ENCODE measurements around the gene ROCK2. TPM values are rescaled to one million over a fixed set of nuclear protein-coding genes. Genes with fewer than 3 reads are reported as not detected.
A peak's percentile ranks its signal among the peaks of the same experiment; 100 is the strongest.

Gene ROCK2
- total and polyA plus RNA-seq, 2 of the 13 experiments (the other 11 are each of a cell fraction or from before 2014, with no cell fraction given): 38.1 to 119 TPM

DNA sequence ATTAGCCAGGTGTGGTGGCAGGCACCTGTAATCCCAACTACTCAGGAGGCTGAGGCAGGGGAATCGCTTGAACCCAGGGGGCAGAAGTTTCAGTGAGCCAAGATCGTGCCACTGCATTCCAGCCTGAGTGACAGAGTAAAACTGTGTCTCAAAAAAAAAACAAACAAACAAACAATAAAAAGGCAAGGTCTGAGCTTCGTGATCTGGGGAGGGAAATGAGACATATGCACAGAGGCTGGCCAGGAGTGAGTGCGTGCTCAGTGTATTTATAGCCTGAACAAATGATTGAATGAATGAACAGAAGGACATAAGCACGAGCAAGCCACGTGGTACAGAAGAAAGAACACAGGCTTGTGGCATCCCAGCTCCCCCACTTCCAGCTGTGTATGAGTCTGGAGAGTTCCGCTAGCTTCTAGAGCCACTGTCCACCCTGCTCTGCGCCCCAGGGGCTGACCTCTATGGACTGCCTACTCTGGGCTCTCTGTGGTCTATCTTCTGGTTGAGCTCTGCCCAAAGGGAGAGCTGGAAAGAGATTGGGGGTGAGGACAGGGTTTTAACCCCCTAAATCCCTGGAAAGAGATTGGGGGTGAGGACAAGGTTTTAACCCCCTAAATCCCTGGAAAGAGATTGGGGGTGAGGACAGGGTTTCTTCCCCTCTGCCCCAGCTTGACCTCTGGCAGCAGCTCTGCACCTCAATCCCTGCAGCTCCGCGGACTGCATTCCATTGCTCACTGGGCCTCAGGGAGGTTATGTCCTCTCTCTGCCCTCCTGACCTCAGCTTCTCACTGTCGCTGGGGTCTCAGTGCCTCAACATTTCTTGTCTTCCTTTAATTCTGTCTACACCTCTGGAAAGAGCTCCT lies 11.0 kb upstream of the ROCK2 start (continued):
- TF ChIP-seq, protein P1, sequence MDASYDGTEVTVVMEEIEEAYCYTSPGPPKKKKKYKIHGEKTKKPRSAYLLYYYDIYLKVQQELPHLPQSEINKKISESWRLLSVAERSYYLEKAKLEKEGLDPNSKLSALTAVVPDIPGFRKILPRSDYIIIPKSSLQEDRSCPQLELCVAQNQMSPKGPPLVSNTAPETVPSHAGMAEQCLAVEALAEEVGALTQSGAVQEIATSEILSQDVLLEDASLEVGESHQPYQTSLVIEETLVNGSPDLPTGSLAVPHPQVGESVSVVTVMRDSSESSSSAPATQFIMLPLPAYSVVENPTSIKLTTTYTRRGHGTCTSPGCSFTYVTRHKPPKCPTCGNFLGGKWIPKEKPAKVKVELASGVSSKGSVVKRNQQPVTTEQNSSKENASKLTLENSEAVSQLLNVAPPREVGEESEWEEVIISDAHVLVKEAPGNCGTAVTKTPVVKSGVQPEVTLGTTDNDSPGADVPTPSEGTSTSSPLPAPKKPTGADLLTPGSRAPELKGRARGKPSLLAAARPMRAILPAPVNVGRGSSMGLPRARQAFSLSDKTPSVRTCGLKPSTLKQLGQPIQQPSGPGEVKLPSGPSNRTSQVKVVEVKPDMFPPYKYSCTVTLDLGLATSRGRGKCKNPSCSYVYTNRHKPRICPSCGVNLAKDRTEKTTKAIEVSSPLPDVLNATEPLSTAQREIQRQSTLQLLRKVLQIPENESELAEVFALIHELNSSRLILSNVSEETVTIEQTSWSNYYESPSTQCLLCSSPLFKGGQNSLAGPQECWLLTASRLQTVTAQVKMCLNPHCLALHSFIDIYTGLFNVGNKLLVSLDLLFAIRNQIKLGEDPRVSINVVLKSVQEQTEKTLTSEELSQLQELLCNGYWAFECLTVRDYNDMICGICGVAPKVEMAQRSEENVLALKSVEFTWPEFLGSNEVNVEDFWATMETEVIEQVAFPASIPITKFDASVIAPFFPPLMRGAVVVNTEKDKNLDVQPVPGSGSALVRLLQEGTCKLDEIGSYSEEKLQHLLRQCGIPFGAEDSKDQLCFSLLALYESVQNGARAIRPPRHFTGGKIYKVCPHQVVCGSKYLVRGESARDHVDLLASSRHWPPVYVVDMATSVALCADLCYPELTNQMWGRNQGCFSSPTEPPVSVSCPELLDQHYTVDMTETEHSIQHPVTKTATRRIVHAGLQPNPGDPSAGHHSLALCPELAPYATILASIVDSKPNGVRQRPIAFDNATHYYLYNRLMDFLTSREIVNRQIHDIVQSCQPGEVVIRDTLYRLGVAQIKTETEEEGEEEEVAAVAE (CRISPR knock-in tag; IDR thresholded peaks at IDR 0.05; ENCODE audit: borderline replicate concordance): no peak
- TF ChIP-seq ZSCAN20 (CRISPR knock-in tag; IDR thresholded peaks at IDR 0.05; ENCODE audit: borderline replicate concordance) (no peak), PHF20 (CRISPR knock-in tag; IDR thresholded peaks at IDR 0.05) (no peak), CREB1 (IDR thresholded peaks at IDR 0.05) (no peak), CREB1 (CRISPR knock-in tag; IDR thresholded peaks at IDR 0.05) (no peak), ARNT2 (CRISPR knock-in tag; IDR thresholded peaks at IDR 0.05; ENCODE audit: low read depth) (no peak), NBN (conservative IDR thresholded peaks at IDR 0.05) (no peak), FOXK1 (CRISPR knock-in tag; IDR thresholded peaks at IDR 0.05; ENCODE audit: borderline replicate concordance, low read depth) (no peak), NR2F2 (IDR thresholded peaks at IDR 0.05; ENCODE audit: borderline replicate concordance, low read depth) (peak; percentile 91), ZNF337 (CRISPR knock-in tag; IDR thresholded peaks at IDR 0.05; ENCODE audit: borderline replicate concordance, low read depth) (no peak), ZNF496 (CRISPR knock-in tag; IDR thresholded peaks at IDR 0.05; ENCODE audit: insufficient replicate concordance) (no peak), ZNF292 (CRISPR knock-in tag; IDR thresholded peaks at IDR 0.05; ENCODE audit: borderline replicate concordance, low read depth) (no peak), SP4 (CRISPR knock-in tag; IDR thresholded peaks at IDR 0.05) (peak; percentile 57; the same call in 1 of the 2 replicates), TARDBP (CRISPR knock-in tag; IDR thresholded peaks at IDR 0.05) (0 out of 2 replicates have a peak, but pooled peaks have one; percentile 13), PAWR (CRISPR knock-in tag; IDR thresholded peaks at IDR 0.05; ENCODE audit: borderline replicate concordance) (no peak), ZNF567 (CRISPR knock-in tag; IDR thresholded peaks at IDR 0.05; ENCODE audit: borderline replicate concordance) (0 out of 2 replicates have a peak, but pooled peaks have one; percentile 40), ZNF557 (CRISPR knock-in tag; IDR thresholded peaks at IDR 0.05) (no peak), RAD21 (CRISPR knock-in tag; IDR thresholded peaks at IDR 0.05) (no peak)
- TF ChIP-seq, protein P2, sequence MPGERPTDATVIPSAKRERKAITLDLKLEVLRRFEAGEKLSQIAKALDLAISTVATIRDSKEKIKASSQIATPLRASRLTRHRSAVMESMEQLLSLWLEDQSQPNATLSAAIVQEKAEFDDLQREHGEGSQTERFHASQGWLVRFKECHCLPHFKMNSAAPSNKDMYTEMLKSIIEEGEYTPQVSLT (CRISPR knock-in tag; IDR thresholded peaks at IDR 0.05; ENCODE audit: borderline replicate concordance, low read depth): no peak
- TF ChIP-seq, protein P3, sequence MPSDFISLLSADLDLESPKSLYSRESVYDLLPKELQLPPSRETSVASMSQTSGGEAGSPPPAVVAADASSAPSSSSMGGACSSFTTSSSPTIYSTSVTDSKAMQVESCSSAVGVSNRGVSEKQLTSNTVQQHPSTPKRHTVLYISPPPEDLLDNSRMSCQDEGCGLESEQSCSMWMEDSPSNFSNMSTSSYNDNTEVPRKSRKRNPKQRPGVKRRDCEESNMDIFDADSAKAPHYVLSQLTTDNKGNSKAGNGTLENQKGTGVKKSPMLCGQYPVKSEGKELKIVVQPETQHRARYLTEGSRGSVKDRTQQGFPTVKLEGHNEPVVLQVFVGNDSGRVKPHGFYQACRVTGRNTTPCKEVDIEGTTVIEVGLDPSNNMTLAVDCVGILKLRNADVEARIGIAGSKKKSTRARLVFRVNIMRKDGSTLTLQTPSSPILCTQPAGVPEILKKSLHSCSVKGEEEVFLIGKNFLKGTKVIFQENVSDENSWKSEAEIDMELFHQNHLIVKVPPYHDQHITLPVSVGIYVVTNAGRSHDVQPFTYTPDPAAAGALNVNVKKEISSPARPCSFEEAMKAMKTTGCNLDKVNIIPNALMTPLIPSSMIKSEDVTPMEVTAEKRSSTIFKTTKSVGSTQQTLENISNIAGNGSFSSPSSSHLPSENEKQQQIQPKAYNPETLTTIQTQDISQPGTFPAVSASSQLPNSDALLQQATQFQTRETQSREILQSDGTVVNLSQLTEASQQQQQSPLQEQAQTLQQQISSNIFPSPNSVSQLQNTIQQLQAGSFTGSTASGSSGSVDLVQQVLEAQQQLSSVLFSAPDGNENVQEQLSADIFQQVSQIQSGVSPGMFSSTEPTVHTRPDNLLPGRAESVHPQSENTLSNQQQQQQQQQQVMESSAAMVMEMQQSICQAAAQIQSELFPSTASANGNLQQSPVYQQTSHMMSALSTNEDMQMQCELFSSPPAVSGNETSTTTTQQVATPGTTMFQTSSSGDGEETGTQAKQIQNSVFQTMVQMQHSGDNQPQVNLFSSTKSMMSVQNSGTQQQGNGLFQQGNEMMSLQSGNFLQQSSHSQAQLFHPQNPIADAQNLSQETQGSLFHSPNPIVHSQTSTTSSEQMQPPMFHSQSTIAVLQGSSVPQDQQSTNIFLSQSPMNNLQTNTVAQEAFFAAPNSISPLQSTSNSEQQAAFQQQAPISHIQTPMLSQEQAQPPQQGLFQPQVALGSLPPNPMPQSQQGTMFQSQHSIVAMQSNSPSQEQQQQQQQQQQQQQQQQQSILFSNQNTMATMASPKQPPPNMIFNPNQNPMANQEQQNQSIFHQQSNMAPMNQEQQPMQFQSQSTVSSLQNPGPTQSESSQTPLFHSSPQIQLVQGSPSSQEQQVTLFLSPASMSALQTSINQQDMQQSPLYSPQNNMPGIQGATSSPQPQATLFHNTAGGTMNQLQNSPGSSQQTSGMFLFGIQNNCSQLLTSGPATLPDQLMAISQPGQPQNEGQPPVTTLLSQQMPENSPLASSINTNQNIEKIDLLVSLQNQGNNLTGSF (CRISPR knock-in tag; IDR thresholded peaks at IDR 0.05): no peak

Data from HepG2 (cell line).